NCI-H2196 (cell line): Measurements from ENCODE around the gene PTPN2.

ENCODE experiments used
- DNase-seq: peaks from one replicate; lab custom pipeline; 2025; ENCODE audit not compliant: unreplicated experiment; lab: John Stamatoyannopoulos, UW

PTPN2 gene

GRCh38 chr18:12750076-12750714, 133.8 kb downstream of the PTPN2 start:
- no peak for DNase-seq

DNA sequence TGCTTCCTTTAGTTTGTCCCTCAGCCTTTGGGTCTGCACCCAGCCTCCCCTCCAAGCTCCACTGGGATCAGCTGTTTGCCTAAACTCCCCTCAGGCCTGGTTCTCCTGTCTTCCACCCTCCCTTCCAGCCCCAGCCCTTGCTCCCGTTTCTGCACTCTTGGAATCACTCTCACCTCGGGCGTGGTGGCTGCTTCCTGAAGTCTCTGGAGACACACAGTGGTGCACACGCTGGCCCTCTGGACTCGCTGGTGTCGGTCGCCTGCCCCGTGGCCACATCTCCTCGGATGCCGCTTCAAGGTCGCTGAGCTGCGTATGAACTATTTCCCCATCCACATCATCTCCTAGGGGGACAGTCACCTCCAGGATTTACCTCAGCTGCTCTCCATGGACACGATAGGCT, 134.9 kb downstream of the PTPN2 start:
- DNase-seq, result no peak

GRCh38 chr18:12748671-12749070, 135.4 kb downstream of the PTPN2 start:
- no peak for DNase-seq

- no peak for DNase-seq
Measured at GRCh38 chr18:12747530-12748315, 136.3 kb downstream of the PTPN2 start.

DNA sequence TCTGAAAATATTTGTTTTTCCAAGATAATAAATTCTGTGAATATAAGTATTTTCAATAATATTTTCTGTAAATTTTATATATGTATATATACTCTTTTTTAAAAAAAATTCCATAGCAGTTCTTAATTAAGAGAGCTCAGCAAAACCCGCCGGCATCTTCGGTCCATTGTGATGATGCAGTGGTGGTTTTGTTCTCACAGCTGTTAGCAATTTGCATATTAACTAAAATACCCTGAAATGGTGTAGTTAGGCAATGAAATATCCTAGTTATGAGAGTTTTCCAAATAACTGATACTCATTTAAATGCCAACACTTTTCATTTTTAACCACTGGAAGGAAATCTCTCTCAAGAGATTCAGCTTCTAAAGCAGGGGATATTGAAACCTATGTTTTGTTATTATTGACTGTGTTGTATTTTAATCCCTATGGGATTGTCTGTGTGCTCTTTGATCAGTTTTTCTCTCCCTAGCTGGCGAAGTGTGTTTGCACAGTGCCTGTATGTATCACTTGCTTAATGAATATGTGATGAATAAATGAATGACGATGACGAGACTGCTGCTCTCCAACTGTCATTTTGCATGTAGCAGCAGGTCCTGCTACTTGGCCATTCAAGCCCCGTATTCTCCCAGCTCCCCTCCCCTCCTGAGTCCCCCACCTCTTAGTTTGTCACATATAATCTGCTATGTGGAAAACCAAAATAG, 138.8 kb downstream of the PTPN2 start:
- DNase-seq, result no peak

DNA sequence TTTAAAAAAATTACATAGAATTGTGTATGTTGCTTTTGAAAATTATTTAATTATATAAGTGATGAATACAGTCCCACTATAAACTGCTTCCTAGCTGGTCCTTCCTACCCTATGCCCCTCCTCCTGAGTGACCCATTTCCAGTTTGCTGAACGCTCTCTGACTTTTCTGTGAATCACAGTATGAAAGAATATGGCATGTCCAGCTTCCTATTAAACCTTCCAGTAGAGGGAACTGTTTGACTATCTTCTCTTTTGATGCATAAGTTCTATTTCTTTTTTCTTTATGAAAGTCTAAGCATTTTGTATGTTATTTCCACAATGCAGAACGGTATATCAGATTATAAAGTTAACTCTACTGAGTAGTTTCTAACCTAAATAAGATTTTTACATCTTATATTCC, 139.9 kb downstream of the PTPN2 start:
- DNase-seq, result peak; percentile 53

DNA sequence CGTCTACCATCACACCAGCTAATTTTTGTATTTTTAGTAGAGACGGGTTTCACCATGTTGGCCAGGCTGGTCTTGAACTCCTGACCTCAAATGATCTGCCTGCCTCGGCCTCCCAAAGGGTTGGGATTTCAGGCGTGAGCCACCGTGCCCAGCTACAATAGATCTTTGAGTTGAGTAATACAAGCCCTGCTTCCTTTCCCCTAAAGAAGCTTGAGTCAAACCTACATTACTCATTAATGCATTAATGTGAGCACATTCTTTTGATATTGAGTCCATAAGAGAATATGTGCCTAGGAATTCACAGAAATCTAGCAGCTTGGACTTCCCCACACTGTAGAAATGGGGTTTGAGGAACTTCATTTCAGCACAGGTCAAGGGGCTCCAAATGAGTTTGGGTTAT, 141.6 kb downstream of the PTPN2 start:
- no peak for DNase-seq
